Measurements from ENCODE around the gene LOXL4.
"Not testable (repeated sequence)": the region's sequence is repeated elsewhere in the genome, so short reads cannot be mapped to it uniquely, and the experiment has no call there.

The LOXL4 gene

DNA sequence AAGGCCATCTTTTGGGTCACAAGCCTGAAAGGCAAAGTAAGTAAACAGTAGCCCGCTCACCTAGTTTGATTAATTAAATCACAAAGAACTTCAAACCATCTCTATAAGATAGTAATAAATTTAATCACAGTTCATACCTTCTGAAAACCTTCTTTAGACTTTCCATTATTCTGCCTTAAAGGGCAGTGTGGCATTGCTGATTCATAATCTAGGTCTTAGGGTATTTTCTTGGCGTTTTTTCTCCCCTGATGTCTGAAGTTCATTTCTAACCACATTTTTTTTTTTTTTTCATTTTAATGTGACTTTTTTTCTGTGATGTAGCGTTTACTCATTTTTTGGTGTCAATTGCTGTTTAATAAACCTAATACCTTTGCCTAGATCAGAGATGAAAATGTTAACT, 27.5 kb downstream of the LOXL4 start:
- DNase-seq: no peak

GRCh38 chr10:98238391-98238790, 29.6 kb downstream of the LOXL4 start:
- no peak for DNase-seq

- DNase-seq: no peak
These were observed 31.1 kb downstream of the LOXL4 start for GRCh38 chr10:98236862-98237261.

DNA sequence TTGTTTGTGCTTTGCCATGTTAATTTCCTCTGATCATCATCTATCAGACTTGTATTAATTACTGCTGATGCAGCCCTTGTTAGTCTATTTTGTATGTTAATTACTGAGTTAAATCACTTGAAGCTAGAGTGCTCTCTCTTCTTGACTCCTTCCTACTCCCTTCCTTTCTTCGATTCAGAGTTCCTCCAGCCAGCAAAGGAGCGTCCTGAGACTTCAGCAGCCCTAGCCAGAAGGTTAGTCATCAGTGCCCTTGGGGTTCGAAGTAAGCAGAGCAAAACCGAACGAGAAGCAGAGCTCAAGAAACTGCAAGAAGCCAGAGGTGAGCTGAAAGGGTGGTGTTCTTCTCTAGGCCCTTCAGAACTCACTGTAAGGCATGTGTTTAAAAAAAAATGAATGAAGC, 32.1 kb downstream of the LOXL4 start:
- no peak for DNase-seq

- no peak for DNase-seq
These were observed 36.6 kb downstream of the LOXL4 start for GRCh38 chr10:98231417-98231816.

DNA sequence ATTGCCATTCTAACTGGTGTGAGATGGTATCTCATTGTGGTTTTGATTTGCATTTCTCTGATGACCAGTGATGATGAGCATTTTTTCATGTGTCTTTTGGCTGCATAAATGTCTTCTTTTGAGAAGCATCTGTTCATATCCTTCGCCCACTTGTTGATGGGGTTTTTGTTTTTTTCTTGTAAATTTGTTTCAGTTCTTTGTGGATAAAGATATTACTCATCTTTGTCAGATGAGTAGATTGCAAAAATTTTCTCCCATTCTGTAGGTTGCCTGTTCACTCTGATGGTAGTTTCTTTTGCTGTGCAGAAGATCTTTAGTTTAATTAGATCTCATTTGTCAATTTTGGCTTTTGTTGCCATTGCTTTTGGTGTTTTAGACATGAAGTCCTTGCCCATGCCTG, 39.7 kb downstream of the LOXL4 start:
- not testable (repeated sequence) for DNase-seq

GRCh38 chr10:98227713-98228112, 40.3 kb downstream of the LOXL4 start:
- not testable (repeated sequence) for DNase-seq

GRCh38 chr10:98226508-98227144, 41.4 kb downstream of the LOXL4 start:
- DNase-seq: no peak

GRCh38 chr10:98224996-98225395, 43.0 kb downstream of the LOXL4 start:
- no peak for DNase-seq

DNA sequence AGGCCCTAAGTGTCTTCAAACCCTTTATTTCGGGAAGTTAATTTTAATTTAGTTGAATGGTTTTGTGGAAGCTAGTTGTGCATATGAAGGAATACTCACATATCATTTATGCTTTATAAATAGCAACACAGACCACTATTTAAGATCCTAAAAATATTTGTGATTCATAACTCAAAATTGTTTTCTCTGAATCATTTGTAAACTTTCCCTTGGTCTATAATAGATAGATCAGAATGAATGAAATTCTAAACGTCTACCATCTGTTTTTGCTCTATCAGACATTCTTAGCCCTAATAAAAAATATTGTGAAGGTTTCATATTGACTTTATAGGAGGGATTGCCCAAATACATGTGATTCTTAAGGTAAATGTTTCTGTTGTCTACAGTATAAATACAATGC, 43.5 kb downstream of the LOXL4 start:
- DNase-seq: no peak

DNA sequence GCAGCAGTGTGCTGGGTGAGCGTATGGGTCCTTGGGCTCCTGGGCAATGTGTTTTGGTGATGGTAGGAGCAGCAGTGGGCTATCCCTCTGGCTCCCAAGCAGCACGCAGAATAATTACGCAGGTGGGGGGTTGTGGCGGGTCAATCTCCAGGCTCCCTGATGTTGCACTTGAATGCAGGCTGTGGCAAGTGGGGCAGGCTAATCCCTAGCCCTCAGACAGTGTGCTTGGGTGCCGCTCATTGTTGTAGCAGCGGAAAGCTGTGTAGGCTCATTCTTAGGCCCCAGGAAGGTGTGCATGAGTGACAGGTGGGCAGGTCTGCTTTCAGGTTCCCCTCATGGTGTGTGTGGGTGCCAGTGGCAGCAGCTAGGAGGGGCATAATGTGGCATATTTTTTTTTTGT, 44.1 kb downstream of the LOXL4 start:
- DNase-seq: no peak

DNA sequence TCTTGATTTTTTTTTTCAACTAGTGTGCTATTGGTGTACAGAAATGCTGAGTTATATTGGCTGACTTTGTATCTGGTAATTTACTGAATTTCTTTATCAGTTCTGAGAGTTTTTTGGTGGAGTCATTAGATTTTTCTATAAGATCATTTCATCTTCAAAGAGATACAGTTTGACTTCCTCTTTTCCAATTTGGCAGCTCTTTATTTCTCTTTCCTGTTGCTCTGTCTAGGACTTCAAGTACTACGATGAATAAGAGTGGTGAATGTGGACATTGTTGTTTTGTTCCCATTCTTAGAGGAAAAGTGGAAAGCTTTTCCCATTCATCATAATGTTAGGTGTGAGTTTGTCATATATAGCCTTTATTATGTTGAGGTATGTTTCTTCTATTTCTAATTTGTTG, 50.2 kb downstream of the LOXL4 start:
- no peak for DNase-seq

DNA sequence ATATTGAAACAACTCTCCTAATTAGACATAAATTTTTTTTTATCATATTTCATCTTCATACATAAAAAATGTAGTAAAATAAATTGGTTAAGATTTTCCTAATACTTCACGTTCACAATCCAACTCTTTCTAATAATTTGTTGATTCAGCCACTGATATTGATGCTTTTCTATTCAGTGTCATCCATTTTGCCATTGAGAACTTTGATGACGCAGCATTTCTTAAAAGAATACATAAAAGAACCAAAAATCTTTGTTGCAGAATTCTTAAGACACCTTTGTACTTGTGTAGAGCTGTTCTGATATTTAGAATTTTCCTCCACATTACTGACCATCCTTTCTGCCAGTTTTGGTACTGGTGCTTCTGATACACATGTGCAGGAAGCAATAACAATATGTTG, 52.6 kb downstream of the LOXL4 start:
- no peak for DNase-seq

DNA sequence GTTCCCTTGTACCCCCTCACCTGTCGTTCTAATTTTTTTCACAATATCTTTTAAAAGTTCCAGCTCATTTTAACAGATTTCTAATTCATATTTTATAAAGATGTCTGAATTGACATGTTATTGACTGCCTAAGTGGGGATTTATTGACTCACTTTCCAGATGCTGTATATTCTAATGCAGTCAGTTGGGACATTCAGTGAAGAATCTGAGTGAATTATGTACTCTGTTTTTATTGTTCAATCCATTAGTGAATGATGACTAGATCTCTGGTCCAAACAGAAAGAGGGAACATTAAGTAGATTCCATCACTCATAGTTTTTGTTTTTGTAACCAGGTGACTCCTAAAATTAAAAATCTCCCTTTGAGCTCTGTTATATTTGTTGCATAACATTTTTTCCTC, 54.3 kb downstream of the LOXL4 start:
- DNase-seq: no peak

- no peak for DNase-seq
These were observed 55.8 kb downstream of the LOXL4 start for GRCh38 chr10:98212196-98212595.

DNA sequence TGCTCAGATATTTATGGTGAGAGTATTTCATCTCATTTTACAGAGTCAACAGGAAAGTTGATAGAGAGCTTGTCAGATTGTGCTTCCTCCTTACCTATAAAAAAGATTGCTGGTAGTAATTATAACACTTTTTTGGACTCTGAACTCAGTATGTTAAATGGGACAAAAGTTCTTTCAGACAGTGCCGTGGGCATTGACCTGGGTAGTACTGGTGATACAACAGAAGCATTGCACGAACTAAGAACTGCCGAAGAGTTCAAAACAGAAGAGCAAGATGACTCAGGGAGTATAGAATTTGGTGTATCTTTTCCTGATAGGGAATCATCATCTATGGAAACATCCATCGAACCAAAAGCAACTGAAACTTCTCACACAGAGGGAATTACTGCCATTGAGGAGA, 58.6 kb downstream of the LOXL4 start:
- no peak for DNase-seq

DNA sequence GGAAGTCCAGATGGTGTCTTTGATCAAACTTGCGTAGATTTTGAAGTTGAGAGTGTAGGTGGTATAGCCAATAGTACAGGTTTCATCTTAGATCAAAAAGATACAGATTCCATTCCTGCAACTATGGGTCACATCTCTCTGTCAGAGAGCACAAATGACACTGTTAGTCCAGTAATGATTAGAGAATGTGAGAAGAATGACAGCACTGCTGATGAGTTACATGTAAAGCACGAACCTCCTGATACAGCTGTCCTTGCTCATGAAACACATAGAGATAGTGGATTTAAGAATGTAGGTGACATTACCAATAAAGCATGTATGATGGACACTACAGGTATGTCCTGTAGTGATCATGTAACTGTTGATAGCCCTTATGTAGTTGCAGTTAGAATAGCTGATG, 59.1 kb downstream of the LOXL4 start:
- no peak for DNase-seq

DNA sequence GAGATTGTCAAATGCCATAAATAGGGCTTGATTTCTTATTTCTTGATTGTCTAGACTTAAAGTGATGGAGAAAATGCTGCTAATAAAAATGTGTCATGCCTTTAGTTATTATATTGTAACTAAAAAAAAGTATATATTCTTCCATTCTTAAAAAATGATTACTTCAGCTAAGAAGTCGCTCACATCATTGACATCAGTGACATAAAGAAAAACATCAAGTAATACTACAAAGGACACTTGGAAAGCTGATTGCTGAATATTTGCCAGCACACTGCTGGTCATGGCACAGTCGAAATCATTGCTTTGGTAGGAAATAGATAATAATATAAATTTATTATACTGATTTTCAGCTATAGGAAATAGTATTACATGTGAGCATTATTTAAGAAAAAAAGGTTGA, 62.6 kb downstream of the LOXL4 start:
- no peak for DNase-seq

GRCh38 chr10:98202378-98202777, 65.6 kb downstream of the LOXL4 start:
- DNase-seq: no peak

- no peak for DNase-seq
These were observed 66.2 kb downstream of the LOXL4 start for GRCh38 chr10:98201760-98202159.
